ENCODE data around the gene BTBD9.

- TF ChIP-seq CTCF (conservative IDR thresholded peaks at IDR 0.05): no peak
- TF ChIP-seq EZH2 (IDR thresholded peaks at IDR 0.05; ENCODE audit: low read depth): no peak
These were observed 472.1 kb downstream of the BTBD9 start for GRCh38 chr6:38167598-38167997.

Data from PC-9 (cell line).